GM18858 (cell line): ENCODE measurements around the gene TMED1.
"Not testable (repeated sequence)": the region's sequence is repeated elsewhere in the genome, so short reads cannot be mapped to it uniquely, and the experiment has no call there.

Experiments used
- ATAC-seq: cut with Tn5 transposase; IDR thresholded peaks from one replicate; pipeline ENCODE4 v1.9.1; 2021; ENCODE audit not compliant: unreplicated experiment

Gene TMED1

DNA sequence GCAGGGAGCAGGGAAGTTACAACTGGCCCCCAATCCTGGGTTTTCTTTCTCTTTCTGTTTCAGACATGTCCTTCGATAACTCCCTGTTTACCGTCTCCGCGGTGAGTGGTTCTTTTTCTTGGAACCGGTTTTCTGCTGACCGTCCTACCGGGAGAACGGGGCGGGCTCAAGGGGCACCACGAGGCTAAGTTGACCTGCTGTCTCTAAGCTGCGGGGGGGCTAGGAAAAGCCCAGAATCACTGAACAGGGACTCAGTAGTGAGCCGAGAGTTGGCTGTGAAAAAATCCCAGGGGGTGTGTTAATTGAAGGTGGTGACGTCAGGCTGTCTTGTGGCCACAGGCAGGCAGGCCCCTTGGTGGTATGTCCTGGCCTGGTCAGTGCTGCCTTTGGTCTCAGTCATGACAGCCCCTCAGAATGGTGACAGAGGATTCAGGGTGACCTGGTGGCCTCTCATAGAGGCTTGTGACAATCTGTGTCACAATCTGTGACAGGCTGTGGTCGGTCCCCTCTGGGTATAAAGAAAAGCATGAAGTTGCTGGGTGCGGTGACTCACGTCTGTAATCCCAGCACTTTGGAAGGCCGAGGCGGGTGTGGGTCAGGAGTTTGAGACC lies 27.2 kb upstream of the TMED1 start:
- ATAC-seq = no peak

GRCh38 chr19:10862561-10863106 lies 26.6 kb upstream of the TMED1 start:
- no peak for ATAC-seq

DNA sequence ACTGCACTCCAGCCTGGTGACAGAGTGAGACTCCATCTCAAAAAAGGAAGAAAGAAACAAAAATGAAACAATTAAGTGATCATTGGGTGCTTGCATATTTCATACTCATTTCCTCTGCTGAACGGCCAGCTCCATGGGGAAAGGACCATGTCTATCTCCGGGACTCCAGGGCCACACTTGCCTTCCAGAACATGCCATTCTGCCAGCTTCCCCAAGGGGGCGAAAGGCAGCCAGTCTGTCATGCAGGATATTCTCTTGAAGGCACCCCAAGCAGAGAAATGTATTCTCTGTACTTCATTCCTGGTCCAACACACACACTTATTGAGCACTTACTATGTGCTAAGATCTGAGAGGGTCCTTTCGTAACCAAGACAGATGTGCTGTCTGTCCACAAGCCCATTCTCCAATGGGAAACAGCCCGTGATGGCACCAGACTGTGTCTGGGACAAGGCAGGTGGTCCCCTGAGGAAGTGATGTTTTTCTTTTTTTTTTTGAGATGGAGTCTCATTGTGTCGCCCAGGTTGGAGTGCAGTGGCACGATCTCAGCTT lies 25.2 kb upstream of the TMED1 start:
- ATAC-seq = no peak

- no peak for ATAC-seq
Observed at GRCh38 chr19:10858204-10858828, 22.3 kb upstream of the TMED1 start.

- ATAC-seq = not testable (repeated sequence)
Observed at GRCh38 chr19:10856899-10857298, 20.9 kb upstream of the TMED1 start.

- no peak for ATAC-seq
Observed at GRCh38 chr19:10855879-10856522, 20.0 kb upstream of the TMED1 start.

DNA sequence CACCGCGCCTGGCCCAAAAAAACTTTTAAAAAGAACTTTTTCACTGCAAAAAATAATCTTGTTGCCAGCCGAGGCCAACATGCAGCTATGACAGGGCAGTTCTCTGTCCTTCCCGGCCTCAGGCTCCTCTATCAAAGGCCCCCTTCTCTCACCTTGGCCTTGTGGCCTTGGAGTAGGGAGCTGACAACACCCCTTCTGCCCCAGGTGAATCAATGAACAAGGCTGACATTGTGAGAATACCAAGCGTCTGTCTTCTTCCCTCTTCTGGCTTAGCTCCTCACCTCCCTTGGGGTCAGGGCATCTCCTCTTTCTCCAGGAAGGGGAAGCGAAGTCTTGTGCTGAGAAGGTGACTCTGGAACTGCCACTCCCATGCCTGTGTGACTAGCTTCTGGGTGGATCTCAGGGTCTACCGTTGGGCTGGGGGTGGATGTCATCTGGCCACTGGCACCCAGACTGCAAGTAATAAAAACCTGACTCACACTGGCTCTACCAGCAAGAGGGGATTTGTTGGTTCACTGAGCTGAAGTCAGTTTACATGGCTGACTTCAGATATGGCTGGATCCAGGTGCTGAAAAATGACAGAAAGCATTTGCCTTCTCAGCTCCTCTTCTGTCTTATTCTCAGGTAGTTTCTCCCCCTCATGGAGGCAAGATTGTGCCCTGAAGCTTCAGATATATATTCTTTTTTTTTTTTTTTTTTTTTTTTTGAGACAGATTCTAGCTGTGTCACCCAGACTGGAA lies 18.5 kb upstream of the TMED1 start:
- ATAC-seq = no peak

DNA sequence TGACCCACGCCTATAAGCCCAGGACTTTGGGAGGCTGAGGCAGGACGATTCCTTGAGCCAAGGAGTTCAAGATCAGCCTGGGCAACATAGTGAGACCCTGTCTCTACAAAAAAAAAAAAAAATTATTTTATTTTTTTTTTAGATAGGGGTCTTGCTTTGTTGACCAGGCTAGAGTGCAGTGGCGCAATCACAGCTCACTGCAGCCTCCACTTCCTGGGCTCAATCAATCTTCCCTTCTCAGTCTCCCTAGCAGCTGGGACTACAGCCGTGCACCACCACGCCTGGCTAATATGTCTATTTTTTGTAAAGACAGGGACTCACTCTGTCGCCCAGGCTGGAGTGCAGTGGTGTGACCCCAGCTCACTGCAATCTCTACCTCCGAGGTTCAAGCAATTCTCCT lies 16.9 kb upstream of the TMED1 start:
- no peak for ATAC-seq

DNA sequence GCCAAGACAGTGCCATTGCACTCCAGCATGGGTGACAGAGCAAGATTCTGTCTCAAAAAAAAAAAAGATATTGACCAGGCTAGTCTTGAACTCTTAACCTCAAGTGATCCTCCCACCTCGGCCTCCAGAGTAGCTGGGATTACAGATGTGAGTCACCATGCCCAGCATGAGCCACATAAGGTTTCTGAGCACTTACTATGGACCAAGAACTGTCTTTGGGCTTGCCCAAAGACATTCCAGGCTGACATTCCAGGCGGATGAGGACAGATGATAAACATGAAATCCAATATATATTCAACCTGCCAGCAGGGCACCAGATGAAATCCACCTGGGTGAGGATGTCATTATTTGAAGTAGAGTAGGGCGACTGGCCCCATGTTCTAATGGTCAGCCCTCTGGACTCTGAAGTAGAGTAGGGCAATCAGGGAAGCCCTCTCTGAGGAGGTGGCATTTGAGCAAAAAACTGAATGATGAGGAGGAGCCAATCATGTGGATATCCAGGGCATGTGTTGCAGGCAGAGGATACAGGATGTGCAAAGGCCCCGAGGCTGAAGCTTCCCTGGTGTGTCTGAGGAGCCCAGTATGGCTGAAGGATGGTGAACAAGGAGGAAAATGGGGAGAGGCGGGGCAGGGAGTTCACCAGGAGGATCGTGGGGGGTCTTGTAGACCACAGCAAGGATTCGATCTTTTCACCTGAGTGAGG lies 16.2 kb upstream of the TMED1 start:
- no peak for ATAC-seq

DNA sequence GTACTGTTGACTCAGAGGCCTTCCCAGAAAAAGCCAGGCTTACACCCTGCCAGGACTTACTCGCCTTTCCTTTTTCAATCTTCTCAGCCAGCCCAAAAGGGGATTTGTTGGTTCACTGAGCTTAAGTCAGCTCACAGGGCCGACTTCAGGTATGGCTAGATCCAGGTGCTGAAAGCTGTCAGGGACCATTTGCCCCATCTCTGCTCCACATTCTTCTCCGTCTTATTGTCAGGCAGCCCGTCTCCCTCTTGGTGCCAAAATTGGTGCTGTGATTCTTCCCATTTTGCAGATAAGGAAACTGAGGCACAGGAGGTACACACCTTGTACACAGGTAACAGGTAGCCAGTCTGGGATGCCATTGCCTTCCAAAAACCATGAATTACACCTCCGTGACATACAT lies 14.6 kb upstream of the TMED1 start:
- no peak for ATAC-seq

- no peak for ATAC-seq
Observed at GRCh38 chr19:10848230-10848856, 12.3 kb upstream of the TMED1 start, which contains the start of gene C19orf38. Gene C19orf38 (plus strand): TSS chr19:10848415. CDS start chr19:10848509, 94 bp downstream.

DNA sequence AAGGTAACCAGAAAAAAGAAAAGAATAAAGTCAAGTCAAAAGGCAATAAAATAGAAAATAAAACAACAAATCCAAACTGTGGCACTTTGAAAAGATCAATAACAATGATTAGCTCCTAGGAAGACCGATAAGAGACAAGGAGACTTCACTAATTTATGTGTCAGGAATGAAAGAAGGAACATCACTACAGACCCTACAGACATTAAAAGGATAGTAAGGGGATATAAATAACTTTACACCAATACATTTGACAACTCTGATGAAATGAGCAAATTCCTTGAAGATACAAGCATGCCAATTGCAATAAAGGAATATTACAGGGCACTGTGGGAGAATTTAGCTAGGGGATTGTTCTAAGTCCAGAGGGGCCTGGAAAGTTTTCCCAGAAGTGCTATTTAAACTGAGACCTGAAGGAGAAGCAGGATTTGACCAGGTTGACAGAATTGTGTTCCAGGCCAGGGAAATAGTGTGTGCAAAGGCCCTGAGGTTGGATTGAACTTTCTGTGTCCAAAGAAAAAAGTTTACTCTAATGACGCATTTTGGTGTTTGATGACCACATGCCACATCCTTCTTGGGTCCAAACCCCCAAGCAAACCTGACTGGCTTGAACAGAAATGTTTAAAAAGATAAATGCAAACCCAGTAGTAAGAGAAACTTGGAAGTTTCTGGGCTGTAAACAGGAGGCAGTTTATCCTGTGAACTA lies 10.6 kb upstream of the TMED1 start:
- ATAC-seq = no peak

GRCh38 chr19:10842788-10843187 lies 6.8 kb upstream of the TMED1 start:
- no peak for ATAC-seq

DNA sequence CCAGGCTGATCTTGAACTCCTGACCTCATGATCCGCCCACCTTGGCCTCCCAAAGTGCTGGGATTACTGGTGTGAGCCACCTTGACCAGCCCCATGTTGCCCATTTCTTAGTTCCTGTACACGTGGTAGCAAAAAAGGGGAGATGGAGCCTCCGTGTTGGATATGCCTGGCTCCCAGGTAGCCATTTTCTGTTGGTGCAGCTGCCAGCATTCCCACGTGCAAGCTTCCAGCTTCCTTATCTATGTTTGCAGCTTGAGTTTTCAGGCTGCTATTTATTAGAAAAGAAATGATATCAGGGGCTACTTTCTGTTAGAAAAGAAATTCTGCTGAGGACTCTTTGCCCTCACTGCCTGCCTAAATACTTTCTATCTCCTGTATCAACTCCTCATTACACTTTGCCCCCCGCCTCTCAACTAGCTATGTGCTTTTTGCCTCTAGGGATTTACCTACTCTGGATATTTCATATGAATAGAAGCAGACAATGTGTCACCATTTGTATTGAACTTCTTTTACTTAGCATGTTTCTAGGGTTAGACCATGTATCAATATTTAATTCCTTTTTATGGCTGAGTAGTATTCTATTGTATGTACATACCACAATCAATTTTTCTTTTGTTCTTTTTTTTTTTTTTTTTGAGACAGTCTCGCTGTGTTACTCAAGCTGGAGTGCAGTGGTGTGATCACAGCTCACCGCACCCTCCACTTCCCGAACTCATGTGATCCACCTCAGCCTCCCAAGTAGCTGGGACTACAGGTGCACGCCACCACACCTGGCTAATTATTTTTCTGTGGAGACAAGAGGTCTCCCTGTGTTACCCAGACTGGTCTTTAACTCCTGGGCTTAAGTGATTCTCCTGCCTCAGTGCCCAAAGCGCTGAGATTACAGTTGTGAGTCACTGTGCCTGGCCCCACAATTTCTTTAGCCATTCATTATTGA lies 3.4 kb upstream of the TMED1 start:
- no peak for ATAC-seq

GRCh38 chr19:10838377-10838776 lies 2.4 kb upstream of the TMED1 start:
- no peak for ATAC-seq

DNA sequence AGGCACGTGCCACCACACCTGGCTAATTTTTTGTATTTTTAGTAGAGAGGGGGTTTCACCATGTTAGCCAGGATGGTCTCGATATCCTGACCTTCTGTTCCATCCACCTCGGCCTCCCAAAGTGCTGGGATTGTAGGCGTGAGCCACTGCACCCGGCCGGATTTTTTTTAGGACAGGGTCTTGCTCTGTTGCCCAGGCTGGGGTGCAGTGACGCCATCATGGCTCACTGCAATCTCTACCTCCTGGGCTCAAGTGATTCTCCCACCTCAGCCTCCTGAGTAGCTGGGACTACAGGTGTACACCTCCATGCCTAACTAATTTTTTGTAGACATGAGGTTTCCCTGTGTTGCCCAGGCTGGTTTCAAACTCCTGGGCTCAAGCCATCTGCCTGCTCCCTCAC lies 1.6 kb upstream of the TMED1 start:
- ATAC-seq = not testable (repeated sequence)

DNA sequence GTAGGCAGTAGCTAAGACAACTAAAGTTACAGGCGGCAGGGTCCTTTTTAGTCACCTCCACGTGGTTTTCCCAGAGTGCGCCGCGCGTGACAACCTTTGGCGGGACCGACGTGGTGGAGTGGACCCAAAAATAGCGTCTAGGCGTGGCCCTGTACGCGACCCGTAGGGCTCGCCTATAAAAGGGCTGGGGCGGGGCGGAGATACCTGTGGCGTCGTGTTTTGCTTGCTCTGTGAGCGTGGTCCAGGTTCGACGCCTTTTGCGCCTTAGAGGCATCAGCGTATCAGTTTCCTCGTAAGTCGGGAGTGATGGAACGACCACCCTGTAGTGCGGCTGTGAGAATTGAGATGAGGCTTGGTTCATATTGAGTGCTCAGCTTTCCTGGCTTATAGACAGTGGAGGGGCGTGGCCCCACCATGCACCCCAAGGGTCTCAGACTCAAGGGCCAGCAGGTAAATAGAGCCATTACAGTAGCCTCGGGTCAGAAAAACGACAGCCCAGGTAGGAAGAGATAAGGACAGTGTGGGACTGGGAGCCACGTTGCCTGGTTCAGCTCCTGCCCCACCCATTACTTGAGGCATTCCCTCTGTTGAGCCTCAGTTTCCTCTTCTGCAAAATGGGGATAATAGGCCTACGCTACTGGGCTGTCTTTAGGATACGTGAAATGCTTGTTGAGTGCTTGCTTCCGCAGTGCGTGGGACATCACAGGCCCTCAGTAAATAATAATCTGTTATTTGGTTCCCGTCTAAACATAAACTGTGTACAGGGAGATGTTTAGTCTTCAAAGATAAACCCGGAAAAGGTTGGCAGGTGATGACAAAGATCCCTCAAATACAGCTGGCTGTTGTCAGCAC lies 693 bp upstream of the TMED1 start:
- ATAC-seq = no peak
